DMS153 (cell line): Measurements from ENCODE around the gene MXD1.
A peak's percentile ranks its signal among the peaks of the same experiment; 100 is the strongest.
"Not testable (repeated sequence)": the region's sequence is repeated elsewhere in the genome, so short reads cannot be mapped to it uniquely, and the experiment has no call there.

Experiments
- DNase-seq: peaks from one replicate; lab custom pipeline; 2025; lab: John Stamatoyannopoulos, UW

The MXD1 gene, protein sequence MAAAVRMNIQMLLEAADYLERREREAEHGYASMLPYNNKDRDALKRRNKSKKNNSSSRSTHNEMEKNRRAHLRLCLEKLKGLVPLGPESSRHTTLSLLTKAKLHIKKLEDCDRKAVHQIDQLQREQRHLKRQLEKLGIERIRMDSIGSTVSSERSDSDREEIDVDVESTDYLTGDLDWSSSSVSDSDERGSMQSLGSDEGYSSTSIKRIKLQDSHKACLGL

DNA sequence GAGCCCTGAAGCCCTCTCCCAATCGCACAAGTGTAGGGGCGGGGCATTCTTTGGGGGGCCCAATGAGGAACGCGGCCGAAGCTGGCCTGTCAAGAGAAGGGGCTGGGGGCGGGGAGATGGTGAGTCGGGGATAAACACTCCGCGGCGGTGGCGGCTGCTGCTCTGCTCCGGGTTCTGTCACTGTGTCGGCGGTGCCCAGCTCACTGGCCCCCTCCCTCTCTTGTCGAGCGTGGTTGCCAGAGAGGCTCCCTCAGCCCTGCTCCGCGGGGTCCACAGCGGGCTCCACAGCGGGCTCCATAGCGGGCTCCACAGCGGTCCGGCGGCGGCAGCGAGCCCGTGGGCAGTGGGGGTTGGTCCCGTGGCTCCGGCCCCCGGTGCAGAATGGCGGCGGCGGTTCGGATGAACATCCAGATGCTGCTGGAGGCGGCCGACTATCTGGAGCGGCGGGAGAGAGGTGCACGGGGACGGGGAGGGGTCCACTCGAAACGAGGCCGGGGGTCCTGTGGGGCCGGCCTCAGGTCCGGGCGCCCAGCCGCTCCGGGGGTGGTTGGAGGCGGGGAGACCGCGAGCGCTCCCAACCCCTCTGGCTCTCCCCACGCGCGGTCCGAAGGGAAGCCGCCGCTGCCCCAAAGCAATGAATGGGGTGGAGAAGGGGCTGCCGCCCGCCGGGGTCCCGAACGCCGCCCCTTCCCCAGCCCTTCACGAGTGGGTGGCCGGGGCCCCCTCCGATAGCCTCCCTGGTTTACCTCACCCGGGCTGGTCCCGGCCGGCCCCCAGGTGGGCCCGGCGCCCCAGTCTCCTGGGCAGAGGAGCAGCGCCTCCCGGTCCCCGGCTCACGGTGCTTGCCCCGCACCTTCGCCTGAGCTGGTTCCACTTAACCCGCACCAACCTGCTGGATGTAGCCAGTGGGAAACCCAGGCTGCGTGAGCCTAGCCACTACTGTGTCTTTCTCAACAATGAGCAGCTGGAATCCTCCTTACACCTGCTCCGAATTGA is at the start of gene MXD1:
MXD1 (plus strand) TSS at position 160 of the 996 bp plus-strand sequence; CDS start at position 382, 222 bp downstream.
- no peak for DNase-seq

DNA sequence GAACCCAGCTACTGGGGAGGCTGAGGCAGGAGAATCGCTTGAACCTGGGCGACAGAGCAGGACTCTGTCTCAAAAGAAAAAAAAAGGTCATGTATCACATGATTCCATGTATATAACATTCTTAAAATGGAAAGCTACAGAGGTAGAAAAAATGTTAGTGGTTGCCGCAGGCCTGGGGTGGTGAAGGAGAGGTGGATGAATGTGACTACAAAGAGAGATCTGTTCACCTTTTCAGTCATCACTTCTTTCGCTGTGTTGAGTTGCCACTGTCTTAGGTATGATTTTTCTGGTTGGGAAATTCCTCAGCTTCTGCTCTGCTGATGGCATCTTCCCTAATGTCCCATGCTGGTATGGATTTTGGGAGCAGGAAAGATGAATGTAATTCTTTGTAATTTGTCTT is 26.5 kb upstream of the MXD1 start:
- no peak for DNase-seq

GRCh38 chr2:69889302-69889701 is 25.6 kb upstream of the MXD1 start:
- DNase-seq: no peak

- DNase-seq: no peak
Observed at GRCh38 chr2:69890881-69891280, 24.0 kb upstream of the MXD1 start.

DNA sequence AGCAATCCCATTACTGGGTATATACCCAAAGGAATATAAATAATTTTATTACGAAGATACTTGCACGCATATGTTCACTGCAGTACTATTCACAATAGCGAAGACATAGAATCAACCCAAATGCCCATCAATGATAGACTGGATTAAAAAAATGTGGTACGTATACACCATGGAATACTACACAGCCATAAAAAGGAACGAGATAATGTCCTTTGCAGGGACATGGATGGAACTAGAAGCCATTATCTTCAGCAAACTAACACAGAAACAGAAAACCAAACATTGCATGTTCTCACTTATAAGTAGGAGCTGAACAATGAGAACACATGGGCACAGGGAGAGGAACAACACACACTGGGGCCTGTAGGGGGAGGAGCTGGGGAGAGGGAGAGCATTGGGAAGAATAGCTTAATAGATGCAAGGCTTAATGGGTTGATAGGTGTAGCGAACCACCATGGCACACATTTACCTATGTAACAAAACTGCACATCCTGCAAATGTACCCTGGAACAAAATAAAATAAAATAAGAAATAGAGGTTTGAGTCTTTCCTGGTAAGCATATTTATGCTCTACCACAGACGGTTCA is 22.0 kb upstream of the MXD1 start:
- not testable (repeated sequence) for DNase-seq

- peak; percentile 8 for DNase-seq
Observed at GRCh38 chr2:69893684-69894551, 21.0 kb upstream of the MXD1 start, which contains the start of gene SNRNP27. Gene SNRNP27, plus strand, starts transcription at chr2:69893956. Its CDS starts 29 bp downstream, at chr2:69893985.

DNA sequence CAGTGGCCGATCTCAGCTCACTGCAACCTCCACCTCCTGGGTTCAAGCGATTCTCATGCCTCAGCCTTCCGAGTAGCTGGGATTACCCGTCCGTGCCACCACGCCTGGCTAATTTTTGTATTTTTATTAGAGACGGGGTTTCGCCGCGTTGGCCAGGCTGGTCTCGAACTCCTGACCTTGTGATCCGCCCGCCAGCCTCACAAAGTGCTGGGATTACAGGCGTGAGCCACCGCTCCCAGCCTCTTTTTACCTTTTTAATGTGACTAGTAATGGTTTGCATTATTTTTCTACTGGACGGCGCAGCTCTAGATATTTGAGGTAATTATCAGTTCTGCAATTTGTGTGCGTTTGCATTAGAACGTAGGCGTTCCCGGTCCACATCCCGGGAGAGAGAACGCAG is 20.2 kb upstream of the MXD1 start:
- DNase-seq: not testable (repeated sequence)

GRCh38 chr2:69902213-69902922 is 12.5 kb upstream of the MXD1 start:
- DNase-seq: no peak

DNA sequence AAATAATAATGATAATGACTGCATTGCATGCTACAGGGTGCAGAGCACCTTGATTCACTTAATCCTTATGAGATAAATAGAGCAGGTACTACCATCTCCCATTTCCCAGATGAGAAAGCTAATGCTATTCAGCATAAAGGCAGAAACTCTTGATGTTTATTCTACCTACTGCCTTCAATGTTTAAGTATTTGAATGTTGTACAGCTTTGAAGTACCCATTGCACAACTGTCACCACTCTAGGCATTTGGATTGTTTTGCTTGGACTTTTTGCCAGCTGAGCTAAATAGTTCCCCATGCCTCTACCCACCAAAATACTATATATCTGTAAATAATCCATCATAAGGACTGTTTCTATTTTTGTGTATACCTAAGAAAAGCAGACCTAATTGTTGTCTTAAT is 7.7 kb upstream of the MXD1 start:
- no peak for DNase-seq

DNA sequence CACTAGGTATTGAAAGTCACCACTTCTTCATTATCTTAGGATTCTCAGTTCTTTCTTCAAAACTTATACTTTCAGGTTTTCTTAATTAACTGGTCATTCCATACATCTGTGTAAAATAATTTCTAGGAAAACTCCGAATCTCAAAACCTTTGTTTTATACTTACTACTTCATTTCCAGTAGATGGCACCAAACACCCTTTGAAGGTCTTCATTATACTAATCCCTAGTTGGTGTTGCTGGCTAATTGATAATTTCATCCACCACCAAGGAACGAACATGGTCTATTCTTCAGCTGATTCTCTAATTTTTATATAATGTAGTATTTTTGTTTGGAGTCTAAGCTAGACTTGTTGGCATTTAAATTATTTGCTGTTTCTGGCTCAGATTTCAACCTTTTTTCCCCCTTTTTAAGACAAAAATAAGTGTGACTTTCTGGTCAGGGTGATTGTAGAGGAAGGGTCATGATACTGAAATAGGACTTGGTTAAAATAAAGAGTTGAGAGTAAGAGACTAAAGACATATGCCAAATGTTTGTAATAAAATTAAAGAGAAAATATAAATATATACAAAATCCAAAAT is 2.8 kb upstream of the MXD1 start:
- DNase-seq: peak; percentile 48

DNA sequence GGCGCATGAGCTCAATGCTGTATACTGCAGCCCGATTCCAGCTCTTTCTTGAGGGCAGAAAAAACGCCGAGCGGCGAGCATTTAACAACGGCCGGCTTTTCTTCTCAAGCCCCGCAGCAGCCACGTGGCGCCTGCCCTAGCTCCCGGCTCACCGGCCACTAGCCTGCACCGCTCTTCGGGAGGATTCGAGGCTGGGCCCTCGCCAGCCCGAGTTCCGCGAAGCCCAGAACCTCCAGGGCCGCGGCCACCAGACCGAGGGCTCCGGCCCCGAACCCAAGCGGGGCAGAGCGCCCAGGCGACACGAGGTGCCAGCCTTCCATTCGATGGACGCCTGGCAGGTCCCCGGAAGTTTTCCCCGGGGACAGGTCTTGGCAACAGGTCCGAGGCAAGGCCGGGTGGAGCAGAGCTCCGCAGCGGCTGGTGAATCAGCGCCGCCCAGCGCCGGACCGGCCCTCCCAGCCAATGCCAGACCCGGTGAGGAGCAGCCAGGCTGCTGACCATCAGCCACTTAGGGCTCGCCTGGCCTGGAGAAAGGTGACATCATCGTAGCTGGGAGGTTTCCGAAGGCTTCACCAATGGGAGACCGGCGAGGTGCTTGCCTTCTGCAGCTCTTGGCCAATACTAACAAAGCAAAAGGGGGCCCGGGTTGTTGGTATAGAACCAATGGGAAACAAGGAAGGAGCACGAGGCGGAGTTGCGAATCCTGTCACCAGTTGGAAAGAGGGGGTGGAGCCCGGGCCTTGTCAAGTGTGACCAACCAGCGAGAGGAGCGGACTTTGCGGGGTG is 552 bp upstream of the MXD1 start:
- peak; percentile 100 for DNase-seq

- DNase-seq: no peak
Observed at GRCh38 chr2:69916106-69916505, 1.2 kb downstream of the MXD1 start.

DNA sequence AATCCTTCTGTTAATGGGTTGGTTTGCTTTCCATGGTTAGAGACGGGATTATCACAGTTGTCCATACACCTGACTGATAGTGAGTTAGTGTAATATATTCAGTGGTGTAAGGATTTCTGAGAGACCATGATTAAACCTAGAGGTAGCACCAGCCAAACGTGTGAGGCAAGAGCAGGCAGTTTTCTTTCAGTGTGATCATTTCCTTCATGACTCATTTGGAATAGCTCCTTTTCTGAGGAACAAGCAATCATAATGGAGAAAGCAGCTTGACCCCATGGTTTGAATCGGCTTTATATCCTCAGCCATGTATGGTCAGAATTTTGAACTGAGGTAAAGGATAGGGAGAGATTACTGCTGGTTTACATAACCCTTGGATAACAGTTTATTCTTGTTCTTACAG is 2.9 kb downstream of the MXD1 start:
- DNase-seq: no peak

- DNase-seq: no peak
Observed at GRCh38 chr2:69918401-69918800, 3.5 kb downstream of the MXD1 start.

GRCh38 chr2:69923116-69923515 is 8.2 kb downstream of the MXD1 start:
- DNase-seq: no peak

DNA sequence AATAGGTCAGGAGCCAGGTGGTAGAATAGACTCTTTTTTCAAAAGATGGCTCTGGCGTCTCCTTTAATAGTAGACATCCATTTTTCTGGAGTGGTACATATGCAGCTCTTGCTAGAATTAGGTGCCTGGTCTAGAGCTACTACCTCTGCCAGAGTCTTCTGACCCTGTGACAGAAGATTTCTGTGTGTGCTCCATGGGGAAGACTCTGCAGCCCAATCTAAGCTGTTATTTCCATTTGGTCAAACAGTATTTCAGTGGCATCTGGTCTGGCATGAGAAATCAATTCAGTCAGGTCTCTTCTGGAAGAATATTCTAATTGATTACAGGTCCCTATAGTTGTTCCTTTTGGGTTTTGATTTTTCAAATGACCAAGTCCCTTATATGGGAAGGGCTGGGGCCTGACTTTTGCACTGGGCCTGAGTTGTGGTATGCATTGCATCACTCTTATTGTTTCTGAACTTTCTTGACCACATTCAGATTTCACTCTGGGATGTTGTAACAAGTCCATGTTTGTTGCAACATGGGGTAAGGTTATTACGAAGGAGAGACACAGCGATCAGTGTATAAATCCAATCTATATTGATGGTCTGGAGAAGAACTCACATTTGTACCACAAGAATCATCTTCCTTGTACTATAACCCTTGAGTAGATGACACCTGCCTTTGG is 12.1 kb downstream of the MXD1 start:
- DNase-seq: no peak

- no peak for DNase-seq
Observed at GRCh38 chr2:69931832-69932595, 17.1 kb downstream of the MXD1 start.

GRCh38 chr2:69932596-69932922 is 17.6 kb downstream of the MXD1 start:
- DNase-seq: no peak
